GM12801 (cell line): ENCODE data around the gene NAT14.

Experiments used
- TF ChIP-seq, protein P1 (sequence below): IDR thresholded peaks from one replicate; pipeline ENCODE4 v1.5.1; 2011; ENCODE audit warnings: control low read depth; ENCODE audit not compliant: insufficient read length; ENCODE audit errors: extremely low read depth

NAT14 gene

GRCh38 chr19:55442372-55442961 is 42.5 kb upstream of the NAT14 start:
- TF ChIP-seq, protein P1, sequence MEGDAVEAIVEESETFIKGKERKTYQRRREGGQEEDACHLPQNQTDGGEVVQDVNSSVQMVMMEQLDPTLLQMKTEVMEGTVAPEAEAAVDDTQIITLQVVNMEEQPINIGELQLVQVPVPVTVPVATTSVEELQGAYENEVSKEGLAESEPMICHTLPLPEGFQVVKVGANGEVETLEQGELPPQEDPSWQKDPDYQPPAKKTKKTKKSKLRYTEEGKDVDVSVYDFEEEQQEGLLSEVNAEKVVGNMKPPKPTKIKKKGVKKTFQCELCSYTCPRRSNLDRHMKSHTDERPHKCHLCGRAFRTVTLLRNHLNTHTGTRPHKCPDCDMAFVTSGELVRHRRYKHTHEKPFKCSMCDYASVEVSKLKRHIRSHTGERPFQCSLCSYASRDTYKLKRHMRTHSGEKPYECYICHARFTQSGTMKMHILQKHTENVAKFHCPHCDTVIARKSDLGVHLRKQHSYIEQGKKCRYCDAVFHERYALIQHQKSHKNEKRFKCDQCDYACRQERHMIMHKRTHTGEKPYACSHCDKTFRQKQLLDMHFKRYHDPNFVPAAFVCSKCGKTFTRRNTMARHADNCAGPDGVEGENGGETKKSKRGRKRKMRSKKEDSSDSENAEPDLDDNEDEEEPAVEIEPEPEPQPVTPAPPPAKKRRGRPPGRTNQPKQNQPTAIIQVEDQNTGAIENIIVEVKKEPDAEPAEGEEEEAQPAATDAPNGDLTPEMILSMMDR = no peak

DNA sequence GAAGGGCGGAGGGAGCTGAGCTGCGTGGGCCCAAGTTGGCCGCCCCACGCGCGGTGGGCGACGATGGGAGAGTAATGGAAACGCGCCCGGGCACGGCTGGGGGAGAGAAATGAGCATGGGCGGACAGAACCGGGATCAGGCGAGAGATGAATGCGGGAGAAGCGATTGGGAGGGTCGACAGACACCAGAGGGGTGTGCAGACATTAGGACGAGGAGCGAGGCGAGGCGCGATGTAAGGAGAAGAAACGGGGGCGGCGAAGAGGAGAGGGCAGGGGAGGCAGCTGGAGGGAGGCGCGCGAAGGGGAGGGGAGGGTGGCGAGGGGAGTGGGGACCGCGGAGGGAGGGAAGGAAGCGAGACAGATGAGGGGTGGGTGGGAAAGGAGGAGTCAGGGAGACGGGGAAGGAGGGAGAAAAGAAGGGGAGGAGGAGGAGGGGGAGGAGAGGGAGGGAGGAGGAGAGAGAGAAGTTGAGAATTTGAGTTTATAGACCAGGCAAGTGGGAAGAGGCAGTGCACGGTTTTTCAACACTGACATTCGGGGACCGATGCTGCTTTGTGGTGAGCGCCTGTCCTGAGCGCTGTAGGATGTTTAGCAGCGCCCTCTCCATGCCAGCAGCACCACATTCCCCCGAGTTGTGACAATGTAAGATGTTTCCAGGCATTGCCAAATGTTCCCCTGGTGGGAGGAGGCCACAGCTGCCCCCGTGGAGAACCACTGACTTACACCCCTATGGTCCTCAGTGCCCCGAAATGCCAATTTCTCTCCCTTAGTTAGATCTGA is 41.8 kb upstream of the NAT14 start, which contains the start of gene SHISA7:
SHISA7 (minus strand) TSS at position 256 of the 779 bp plus-strand sequence. CDS start 437 bp downstream, outside the sequence.
- TF ChIP-seq, protein P1 = no peak

DNA sequence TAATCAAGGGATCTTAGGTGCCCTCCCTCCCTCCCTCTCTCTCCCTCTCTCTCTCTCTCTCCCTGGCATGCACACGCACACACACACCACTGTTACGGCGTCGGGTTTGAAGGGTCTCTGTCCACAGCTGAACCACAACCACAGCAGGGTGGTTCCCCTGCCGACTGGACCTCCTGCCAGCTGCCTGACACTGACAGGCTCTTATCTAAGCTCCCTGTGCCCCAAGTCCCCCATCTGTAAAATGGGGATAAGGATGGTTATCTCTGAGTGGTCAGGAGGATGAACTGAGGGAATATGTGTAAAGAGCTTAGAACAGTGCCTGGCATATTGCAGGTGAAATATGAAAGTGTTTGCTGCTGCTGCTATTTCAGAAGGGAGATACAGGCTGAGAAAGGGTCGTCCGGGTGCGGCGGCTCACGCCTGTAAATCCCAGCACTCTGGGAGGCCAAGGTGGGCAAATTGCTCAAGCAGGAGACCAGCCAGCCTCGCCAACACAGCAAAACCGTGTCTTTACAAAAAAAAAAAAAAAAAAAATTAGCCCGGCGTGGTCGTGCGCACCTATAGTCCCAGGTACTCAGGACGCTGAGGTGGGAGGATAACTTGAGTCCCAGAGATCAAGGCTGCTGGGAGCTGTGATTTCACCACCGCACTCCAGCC is 41.0 kb upstream of the NAT14 start:
- TF ChIP-seq, protein P1 = no peak

- TF ChIP-seq, protein P1 = no peak
Observed at GRCh38 chr19:55444646-55445045, 40.3 kb upstream of the NAT14 start.

- TF ChIP-seq, protein P1 = no peak
Observed at GRCh38 chr19:55446060-55446459, 38.9 kb upstream of the NAT14 start.

DNA sequence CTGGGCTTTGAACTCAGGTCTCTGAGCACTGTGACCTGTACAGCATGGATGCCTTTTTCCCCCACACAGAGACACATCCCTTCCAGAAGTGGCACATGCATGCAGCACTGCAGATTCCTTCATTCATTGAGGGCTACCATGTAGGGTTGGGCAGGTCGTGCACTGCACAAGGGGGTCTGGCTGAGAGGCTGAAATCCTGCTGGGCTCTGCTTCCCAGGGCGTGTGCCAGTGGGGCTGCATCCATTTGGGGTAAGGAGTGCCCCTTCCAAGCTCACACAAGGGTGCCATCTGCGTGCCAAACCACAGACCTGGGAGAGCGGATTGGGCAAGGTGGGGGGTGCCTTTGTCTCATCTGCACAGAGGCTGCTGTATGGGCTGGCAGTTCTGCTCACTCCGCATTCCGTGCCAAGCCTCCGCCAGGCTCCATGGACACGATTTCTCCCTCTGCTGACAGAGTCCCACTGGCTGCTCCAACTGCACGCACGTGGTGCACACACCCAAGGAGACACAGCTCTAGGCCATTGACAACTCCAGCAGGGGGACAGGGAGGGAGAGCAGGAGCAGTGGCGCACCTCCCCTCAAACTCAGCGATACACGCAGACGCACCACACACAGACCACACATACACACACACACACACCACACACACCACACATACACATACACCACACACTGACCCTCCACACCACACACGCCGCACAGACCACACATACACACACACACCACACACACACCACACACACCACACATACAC is 37.4 kb upstream of the NAT14 start:
- TF ChIP-seq, protein P1 = no peak

DNA sequence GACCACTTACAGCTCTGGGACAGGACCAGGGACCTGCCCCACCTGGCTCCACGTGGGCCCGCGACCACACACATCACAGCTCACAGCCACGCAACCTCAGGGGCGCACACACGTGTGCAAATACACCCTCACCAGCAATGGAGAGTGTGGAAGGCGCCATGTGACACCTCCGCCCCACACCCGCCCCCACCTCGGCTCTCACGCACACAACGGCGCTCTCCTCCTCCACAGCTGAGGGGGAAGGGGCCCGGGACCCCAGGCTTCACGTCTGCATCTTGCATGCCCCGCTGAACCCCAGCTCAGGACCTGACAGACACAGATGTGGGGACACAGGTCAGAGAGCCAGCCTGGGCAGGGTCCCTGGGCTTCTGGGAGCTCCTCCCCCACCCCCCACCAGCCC is 35.5 kb upstream of the NAT14 start:
- TF ChIP-seq, protein P1 = no peak
